ENCODE data around the gene AGBL4. TPM values are rescaled to one million over a fixed set of nuclear protein-coding genes. Genes with fewer than 3 reads are reported as not detected.

AGBL4 gene
- total RNA-seq, 1 experiment from 2014 or later, result 0.33 TPM

GRCh38 chr1:48670234-48671020 lies 1353.3 kb downstream of the AGBL4 start:
- intact Hi-C loops (cut with micrococcal nuclease), result no loop called here
- ChIA-PET POLR2A (ENCODE audit: unreplicated experiment) (no interaction called here), CTCF (no interaction called here)
- H3K27ac ChIP-seq (ENCODE audit: low read length), result no peak overlapping the region
- DNase-seq, result peak; percentile 7
- no peak overlapping the region for H3K4me2 ChIP-seq (ENCODE audit: low read length)
- no peaks in the 10 kb centered on the region for H4K20me1 ChIP-seq (ENCODE audit: low read length)
- H3K9ac ChIP-seq (ENCODE audit: low read length), result no peak overlapping the region
- H3K4me3 ChIP-seq (ENCODE audit: low read length), result no peak overlapping the region
- ATAC-seq, result no peak
- H3K9me3 ChIP-seq (ENCODE audit: low read length), result no peaks in the 10 kb centered on the region
- BruUV-seq (replicated peaks), result no TSS peak
- peaks cover 32% of the 10 kb centered on the region for H3K27me3 ChIP-seq (ENCODE audit: low read length)
- no peak for TF ChIP-seq EZH2 (IDR thresholded peaks at IDR 0.05; ENCODE audit: low read length, unreplicated experiment)
- no peak for TF ChIP-seq EZH2phosphoT487 (IDR thresholded peaks at IDR 0.05; ENCODE audit: borderline replicate concordance, low read length)
- no peak for TF ChIP-seq CTCF (conservative IDR thresholded peaks at IDR 0.05; ENCODE audit: low read depth, low read length)
- H3F3A ChIP-seq (ENCODE audit: low read length, unreplicated experiment), result no peaks in the 10 kb centered on the region
- no peak overlapping the region for H2AFZ ChIP-seq (ENCODE audit: low read length)
- peaks cover 8% of the 10 kb centered on the region for H3K4me1 ChIP-seq (ENCODE audit: insufficient read depth, low read length)
- H3K36me3 ChIP-seq (ENCODE audit: low read depth, low read length), result no peaks in the 10 kb centered on the region
- no peaks in the 10 kb centered on the region for H3K79me2 ChIP-seq (ENCODE audit: low read length)
- no peaks in the 10 kb centered on the region for H3K9me2 ChIP-seq (replicated peaks; ENCODE audit: low read length)

- no peaks in the 10 kb centered on the region for H3F3A ChIP-seq (ENCODE audit: low read length, unreplicated experiment)
These were observed 1355.4 kb downstream of the AGBL4 start for GRCh38 chr1:48668339-48668738.

More at GRCh38 chr1:48668339-48668738, 1355.4 kb downstream of the AGBL4 start:
- ChIA-PET POLR2A (ENCODE audit: unreplicated experiment) (no interaction called here), CTCF (no interaction called here)
- Histone ChIP-seq H3K9me3 (ENCODE audit: low read length) (no peaks in the 10 kb centered on the region), H3K36me3 (ENCODE audit: low read depth, low read length) (no peaks in the 10 kb centered on the region), H3K27me3 (ENCODE audit: low read length) (peaks cover 44% of the 10 kb centered on the region), H3K79me2 (ENCODE audit: low read length) (no peaks in the 10 kb centered on the region), H4K20me1 (ENCODE audit: low read length) (no peaks in the 10 kb centered on the region), H3K9ac (ENCODE audit: low read length) (no peak overlapping the region), H3K4me1 (ENCODE audit: insufficient read depth, low read length) (no peaks in the 10 kb centered on the region), H3K4me3 (ENCODE audit: low read length) (no peak overlapping the region), H3K4me2 (ENCODE audit: low read length) (no peak overlapping the region), H2AFZ (ENCODE audit: low read length) (no peak overlapping the region), H3K27ac (ENCODE audit: low read length) (no peak overlapping the region), H3K9me2 (replicated peaks; ENCODE audit: low read length) (no peaks in the 10 kb centered on the region)
- no TSS peak for BruUV-seq (replicated peaks)
- no peak for TF ChIP-seq EZH2phosphoT487 (IDR thresholded peaks at IDR 0.05; ENCODE audit: borderline replicate concordance, low read length)
- no peak for TF ChIP-seq EZH2 (IDR thresholded peaks at IDR 0.05; ENCODE audit: low read length, unreplicated experiment)
- TF ChIP-seq CTCF (conservative IDR thresholded peaks at IDR 0.05; ENCODE audit: low read depth, low read length), result no peak
- no peak for DNase-seq
- ATAC-seq, result no peak
- intact Hi-C loops (cut with micrococcal nuclease), result no loop called here
